Suprapubic skin (tissue), 4 donors: ENCODE results near the gene DUSP12. TPM values are rescaled to one million over a fixed set of nuclear protein-coding genes. Genes with fewer than 3 reads are reported as not detected.

Experiments
- DNase-seq, 2 donors: peaks; one replicate each; pipeline ENCODE4 v3.0.0-alpha.2; 2019; ENCODE audit warnings: low spot score in 2 of 2
- H3K27ac ChIP-seq: fragments of 200-600 bp; sonication (generic); one replicate; pipeline ENCODE4 v1.5.1; 2019
- H3K27me3 ChIP-seq: fragments of 200-600 bp; sonication (generic); one replicate; pipeline ENCODE4 v1.5.1; 2019
- H3K36me3 ChIP-seq: fragments of 200-600 bp; sonication (generic); one replicate; pipeline ENCODE4 v1.5.1; 2019
- H3K4me1 ChIP-seq: fragments of 200-600 bp; sonication (generic); one replicate; pipeline ENCODE4 v1.5.1; 2019
- H3K4me3 ChIP-seq: fragments of 200-600 bp; sonication (generic); one replicate; pipeline ENCODE4 v1.5.1; 2019; ENCODE audit warnings: mild to moderate bottlenecking
- H3K9me3 ChIP-seq: fragments of 200-600 bp; sonication (generic); one replicate; pipeline ENCODE4 v1.5.1; 2019
- CTCF ChIP-seq, 2 donors: fragments of 200-600 bp in 1 of 2; fragments of 450-650 bp in 1 of 2; sonication (generic) in 1 of 2; IDR thresholded peaks; one replicate each; pipeline ENCODE4 v1.5.1; 2016 to 2019; ENCODE audit warnings: antibody characterized with exemption in 2 of 2, mild to moderate bottlenecking in 1 of 2, moderate library complexity in 1 of 2
- EP300 ChIP-seq: sonication (generic); formaldehyde crosslinking; IDR thresholded peaks from one replicate; pipeline ENCODE4 v1.6.1; 2017; ENCODE audit warnings: antibody characterized with exemption
- POLR2A ChIP-seq, 2 donors: fragments of 450-650 bp; IDR thresholded peaks; one replicate each; pipeline ENCODE4 v1.6.1; 2017; ENCODE audit warnings: antibody characterized with exemption in 2 of 2, mild to moderate bottlenecking in 2 of 2, moderate library complexity in 2 of 2
- POLR2AphosphoS5 ChIP-seq, 3 donors: sonication (generic); formaldehyde crosslinking; IDR thresholded peaks; one replicate each; pipeline ENCODE4 v1.6.1; 2017; ENCODE audit warnings: antibody characterized with exemption in 3 of 3
- WGBS: methylation state at CpG from one replicate; pipeline ENCODE4 v1.1.5; 2018; 5-methylcytosine and 5-hydroxymethylcytosine counted together
- total RNA-seq, 4 donors: library from RNA; depleted of rRNA; stranded (reverse); fragments of >200 nt; gene quantifications; one replicate each; pipeline ENCODE4 v1.1.0, GENCODE V29; 2016

DUSP12 gene
- total RNA-seq, 4 donors from 2014 or later, result 10.9 to 12.7 (median 11.9) TPM

GRCh38 chr1:161730050-161730564 is 19.5 kb upstream of the DUSP12 start:
- Histone ChIP-seq H3K36me3 (no peaks in the 10 kb centered on the region), H3K4me3 (no peak overlapping the region), H3K27me3 (no peaks in the 10 kb centered on the region), H3K4me1 (peaks cover 32% of the 10 kb centered on the region), H3K27ac (no peak overlapping the region), H3K9me3 (no peaks in the 10 kb centered on the region)
- no peak for TF ChIP-seq POLR2AphosphoS5 (IDR thresholded peaks at IDR 0.05)
- WGBS, result 94% methylated on average over 6 of the region's 6 CpGs
- DNase-seq, result no peak

DNA sequence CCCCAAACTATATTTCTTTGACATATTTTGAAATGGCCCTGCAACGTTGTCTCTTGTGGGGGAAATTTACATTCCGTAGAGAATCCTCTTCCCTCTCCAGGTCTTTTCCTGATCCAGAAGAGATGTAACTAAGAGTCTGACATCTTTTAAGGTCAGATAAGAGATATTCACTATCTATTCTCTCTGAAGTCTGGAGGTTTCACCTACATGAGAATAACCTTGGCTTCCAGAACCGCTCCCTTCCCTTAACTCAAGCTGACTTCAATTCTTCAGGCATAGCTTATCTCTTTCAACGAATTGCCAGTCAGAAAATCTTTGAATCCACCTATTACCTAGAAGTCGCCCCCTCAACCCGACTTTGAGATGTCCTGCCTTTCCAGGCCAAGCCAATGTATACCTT is 18.3 kb upstream of the DUSP12 start:
- Histone ChIP-seq H3K27me3 (no peaks in the 10 kb centered on the region), H3K36me3 (no peaks in the 10 kb centered on the region), H3K9me3 (no peaks in the 10 kb centered on the region), H3K4me3 (no peak overlapping the region), H3K27ac (no peak overlapping the region), H3K4me1 (peaks cover 22% of the 10 kb centered on the region)
- no peak for DNase-seq
- no peak for TF ChIP-seq POLR2AphosphoS5 (IDR thresholded peaks at IDR 0.05)
- TF ChIP-seq EP300, result no peak
- no peak for TF ChIP-seq CTCF (IDR thresholded peaks at IDR 0.05)
- TF ChIP-seq POLR2A (IDR thresholded peaks at IDR 0.05), result no peak
- WGBS, result 79% methylated on average over 6 of the region's 6 CpGs

DNA sequence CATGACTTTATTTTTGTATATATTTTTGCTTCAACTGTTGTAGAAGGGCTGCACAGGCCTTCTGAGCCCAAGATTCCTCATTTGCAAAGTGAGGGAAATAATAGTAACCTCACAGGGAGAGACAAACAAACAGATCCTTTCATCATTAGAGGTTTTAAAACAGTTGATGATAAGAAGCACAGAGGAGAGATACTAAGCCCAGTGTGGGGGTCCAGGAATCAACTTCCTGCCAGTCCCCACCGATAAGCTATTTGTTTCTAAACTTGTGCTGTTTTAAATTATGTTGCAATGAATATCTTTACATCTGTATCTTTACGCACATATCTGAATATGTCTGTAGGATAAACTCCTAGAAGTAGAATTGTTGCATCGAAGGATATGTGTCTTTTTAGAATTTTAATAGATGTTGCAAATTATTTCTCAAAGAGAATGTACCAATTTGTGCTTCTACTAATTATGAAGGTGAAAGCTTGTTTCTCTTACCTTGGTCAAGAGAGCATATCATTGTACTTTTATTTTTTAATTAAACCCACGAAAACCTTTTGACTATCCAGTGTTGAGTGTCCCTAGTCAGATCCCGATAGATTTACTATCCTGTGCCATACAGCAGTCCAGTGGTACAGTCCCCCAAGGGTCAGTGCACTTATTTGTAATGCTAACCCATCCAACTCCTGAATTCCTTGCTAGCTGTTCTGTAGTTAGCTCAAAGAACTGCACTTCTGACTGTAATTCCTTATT is 17.4 kb upstream of the DUSP12 start:
- Histone ChIP-seq H3K27me3 (no peaks in the 10 kb centered on the region), H3K4me1 (peaks cover 21% of the 10 kb centered on the region), H3K4me3 (no peak overlapping the region), H3K9me3 (no peaks in the 10 kb centered on the region), H3K27ac (no peak overlapping the region), H3K36me3 (no peaks in the 10 kb centered on the region)
- WGBS, result 69% methylated on average over 5 of the region's 5 CpGs
- no peak for TF ChIP-seq CTCF (IDR thresholded peaks at IDR 0.05)
- TF ChIP-seq EP300, result no peak
- no peak for TF ChIP-seq POLR2AphosphoS5 (IDR thresholded peaks at IDR 0.05)
- TF ChIP-seq POLR2A (IDR thresholded peaks at IDR 0.05), result no peak
- DNase-seq, result no peak

DNA sequence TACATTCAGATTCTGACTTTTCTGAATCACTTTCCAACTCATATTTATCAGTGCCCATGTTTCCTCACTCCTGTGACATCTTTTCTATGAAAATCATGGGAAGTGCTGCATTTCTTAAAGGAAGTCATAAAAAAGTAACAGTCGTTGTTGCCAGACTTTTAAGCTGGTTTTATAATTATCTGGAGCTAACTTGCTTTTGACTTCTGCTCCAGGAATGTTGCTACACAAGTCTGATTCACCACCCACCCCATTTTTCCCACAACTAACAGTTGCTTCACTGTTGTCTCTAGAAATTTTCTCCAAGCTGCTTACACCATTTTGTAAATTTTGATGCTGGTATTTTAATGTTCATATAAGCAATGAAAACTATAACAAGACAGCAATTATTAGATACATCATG is 16.1 kb upstream of the DUSP12 start:
- no peaks in the 10 kb centered on the region for H3K9me3 ChIP-seq
- H3K4me3 ChIP-seq, result no peak overlapping the region
- DNase-seq, result no peak
- no peak overlapping the region for H3K27ac ChIP-seq
- no peaks in the 10 kb centered on the region for H3K36me3 ChIP-seq
- peaks cover 13% of the 10 kb centered on the region for H3K4me1 ChIP-seq
- no peaks in the 10 kb centered on the region for H3K27me3 ChIP-seq
- no peak for TF ChIP-seq CTCF (IDR thresholded peaks at IDR 0.05)
- TF ChIP-seq EP300, result no peak
- no peak for TF ChIP-seq POLR2A (IDR thresholded peaks at IDR 0.05)
- TF ChIP-seq POLR2AphosphoS5 (IDR thresholded peaks at IDR 0.05), result no peak
- 7% methylated on average over 1 of the region's 1 CpG for WGBS

DNA sequence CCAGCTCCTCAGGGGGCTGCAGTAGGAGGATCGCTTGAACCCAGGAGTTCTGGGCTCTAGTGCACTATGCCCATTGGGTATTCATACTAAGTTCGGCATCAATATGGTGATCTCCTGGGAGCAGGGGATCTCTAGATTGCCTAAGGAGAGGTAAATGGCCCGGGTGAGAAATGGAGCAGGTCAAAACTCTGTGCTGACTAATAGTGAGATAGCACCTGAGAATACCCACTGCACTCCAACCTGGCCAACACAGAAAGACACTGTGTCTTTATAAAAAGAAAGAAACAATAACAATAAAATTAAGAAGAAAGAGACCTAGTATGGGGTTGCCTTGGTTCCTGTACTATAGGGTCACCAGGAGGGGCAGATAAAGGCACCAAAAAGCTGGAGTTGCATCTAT is 13.7 kb upstream of the DUSP12 start:
- Histone ChIP-seq H3K4me1 (peaks cover 13% of the 10 kb centered on the region), H3K4me3 (no peak overlapping the region), H3K36me3 (no peaks in the 10 kb centered on the region), H3K27me3 (no peaks in the 10 kb centered on the region), H3K9me3 (no peaks in the 10 kb centered on the region), H3K27ac (no peak overlapping the region)
- TF ChIP-seq EP300 (no peak), CTCF (IDR thresholded peaks at IDR 0.05) (no peak), POLR2A (IDR thresholded peaks at IDR 0.05) (no peak), POLR2AphosphoS5 (IDR thresholded peaks at IDR 0.05) (no peak)
- WGBS, result 90% methylated on average over 3 of the region's 3 CpGs
- no peak for DNase-seq
